Measurements from ENCODE around the gene ZNF777. TPM values are rescaled to one million over a fixed set of nuclear protein-coding genes. Genes with fewer than 3 reads are reported as not detected.

Gene ZNF777
- polyA plus RNA-seq, 3 donors = 0.13 to 2.0 (median 0.25) TPM

- no peak overlapping the region for H3K4me2 ChIP-seq (replicated peaks; ENCODE audit: extremely low read depth, low read length, poor library complexity, severe bottlenecking)
- Mint-ChIP-seq H3K9me3 (peaks cover 4 to 14% (median 12%) of the 10 kb centered on the region in 7 donors), H3K27ac (no peak overlapping the region), H3K4me3 (no peak overlapping the region), H3K4me1 (no peaks in the 10 kb centered on the region), H3K36me3 (peaks cover 32 to 44% of the 10 kb centered on the region in 2 donors), H3K27me3 (ENCODE audit: low read depth in 3 of 3) (peaks cover 0 to 4% (median 0%) of the 10 kb centered on the region in 3 donors)
- no peaks in the 10 kb centered on the region for H4K20me1 ChIP-seq (ENCODE audit: insufficient read depth, low read length)
- H3K4me3 ChIP-seq (replicated peaks in 1 of 3; ENCODE audit: low read depth in 2 of 3, low read length in 3 of 3) = no peak overlapping the region
- DNase-seq = no peak
- WGBS (ENCODE audit: insufficient coverage) = 95% methylated on average over 3 of the region's 4 CpGs
- peaks cover 14% of the 10 kb centered on the region in 2 donors for H3K9me3 ChIP-seq (replicated peaks in 1 of 2; ENCODE audit: control insufficient read depth in 1 of 2, insufficient read depth in 1 of 2, low read length in 2 of 2)
- H3K9ac ChIP-seq (ENCODE audit: insufficient read depth, low read length, poor library complexity, severe bottlenecking) = no peak overlapping the region
- intact Hi-C loops (cut with micrococcal nuclease) = no loop called here
- no peaks in the 10 kb centered on the region for H3K27me3 ChIP-seq (ENCODE audit: control insufficient read depth in 2 of 2, insufficient read depth in 2 of 2, low read length in 2 of 2)
- no peak overlapping the region for H2AFZ ChIP-seq (ENCODE audit: insufficient read depth, low read depth, low read length, poor library complexity, severe bottlenecking)
- no peak for TF ChIP-seq CTCF (IDR thresholded peaks at IDR 0.05)
- no peak overlapping the region for H3K27ac ChIP-seq (ENCODE audit: low read depth in 1 of 2, low read length in 2 of 2)
- no peaks in the 10 kb centered on the region for H3K4me1 ChIP-seq (ENCODE audit: control insufficient read depth in 1 of 2, insufficient read depth in 2 of 2, low read length in 2 of 2)
- no peaks in the 10 kb centered on the region for H3K79me2 ChIP-seq (ENCODE audit: insufficient read depth, low read length)
- H3K36me3 ChIP-seq (replicated peaks in 1 of 2; ENCODE audit: control insufficient read depth in 1 of 2, insufficient read depth in 2 of 2, low read length in 2 of 2) = peaks cover 21 to 40% of the 10 kb centered on the region in 2 donors
Observed at GRCh38 chr7:149430192-149430591, 30.7 kb downstream of the ZNF777 start.

GRCh38 chr7:149427893-149428292 is 33.0 kb downstream of the ZNF777 start:
- intact Hi-C loops (cut with micrococcal nuclease) = loop anchor here in 1 of 2 donors (10.0 kb wide), 1 partner anchor 197 kb away; no protein-coding TSS in a partner anchor
- Histone ChIP-seq H3K4me3 (replicated peaks in 1 of 3; ENCODE audit: low read depth in 2 of 3, low read length in 3 of 3) (no peak overlapping the region), H4K20me1 (ENCODE audit: insufficient read depth, low read length) (no peaks in the 10 kb centered on the region), H3K9ac (ENCODE audit: insufficient read depth, low read length, poor library complexity, severe bottlenecking) (no peak overlapping the region), H3K4me1 (ENCODE audit: control insufficient read depth in 1 of 2, insufficient read depth in 2 of 2, low read length in 2 of 2) (peaks cover 8% of the 10 kb centered on the region in 2 donors), H3K4me2 (replicated peaks; ENCODE audit: extremely low read depth, low read length, poor library complexity, severe bottlenecking) (no peak overlapping the region), H3K36me3 (replicated peaks in 1 of 2; ENCODE audit: control insufficient read depth in 1 of 2, insufficient read depth in 2 of 2, low read length in 2 of 2) (peaks cover 12 to 17% of the 10 kb centered on the region in 2 donors), H3K79me2 (ENCODE audit: insufficient read depth, low read length) (no peaks in the 10 kb centered on the region), H3K27ac (ENCODE audit: low read depth in 1 of 2, low read length in 2 of 2) (no peak overlapping the region), H3K27me3 (ENCODE audit: control insufficient read depth in 2 of 2, insufficient read depth in 2 of 2, low read length in 2 of 2) (peaks cover 7 to 15% of the 10 kb centered on the region in 2 donors), H2AFZ (ENCODE audit: insufficient read depth, low read depth, low read length, poor library complexity, severe bottlenecking) (no peak overlapping the region), H3K9me3 (replicated peaks in 1 of 2; ENCODE audit: control insufficient read depth in 1 of 2, insufficient read depth in 1 of 2, low read length in 2 of 2) (peaks cover 11 to 12% of the 10 kb centered on the region in 2 donors)
- peaks cover 19 to 23% of the 10 kb centered on the region in 2 donors for H3K36me3 Mint-ChIP-seq
- peaks cover 4 to 14% (median 11%) of the 10 kb centered on the region in 7 donors for H3K9me3 Mint-ChIP-seq
- DNase-seq = no peak
- WGBS (ENCODE audit: insufficient coverage) = no CpG with 5 or more reads among the region's 2 CpGs
- no peak for TF ChIP-seq CTCF (IDR thresholded peaks at IDR 0.05)
- peaks cover 8% of the 10 kb centered on the region for H3K4me1 Mint-ChIP-seq
- no peak overlapping the region for H3K27ac Mint-ChIP-seq
- H3K4me3 Mint-ChIP-seq = no peak overlapping the region
- peaks cover 11 to 22% (median 13%) of the 10 kb centered on the region in 3 donors for H3K27me3 Mint-ChIP-seq (ENCODE audit: low read depth in 3 of 3)
